Measurements from ENCODE around the gene CRYBG1.
"Not testable (repeated sequence)": the region's sequence is repeated elsewhere in the genome, so short reads cannot be mapped to it uniquely, and the experiment has no call there.

Gene CRYBG1

GRCh38 chr6:106385530-106385929 lies 25.0 kb downstream of the CRYBG1 start:
- no peak overlapping the region for H3K4me3 ChIP-seq
- H3K27ac ChIP-seq, result no peak overlapping the region
- no peak for TF ChIP-seq CTCF (IDR thresholded peaks at IDR 0.05)
- no peak for DNase-seq (ENCODE audit: low spot score)

GRCh38 chr6:106387875-106388274 lies 27.4 kb downstream of the CRYBG1 start:
- no peak overlapping the region for H3K27ac ChIP-seq
- no peak for TF ChIP-seq CTCF (IDR thresholded peaks at IDR 0.05)
- no peak overlapping the region for H3K4me3 ChIP-seq
- no peak for DNase-seq (ENCODE audit: low spot score)

GRCh38 chr6:106390088-106390487 lies 29.6 kb downstream of the CRYBG1 start:
- no peak overlapping the region for H3K27ac ChIP-seq

GRCh38 chr6:106396426-106397220 lies 36.1 kb downstream of the CRYBG1 start:
- DNase-seq (ENCODE audit: low spot score), result no peak

More at GRCh38 chr6:106390088-106390487, 29.6 kb downstream of the CRYBG1 start:
- TF ChIP-seq CTCF (IDR thresholded peaks at IDR 0.05), result no peak
- H3K4me3 ChIP-seq, result no peak overlapping the region
- DNase-seq (ENCODE audit: low spot score), result no peak

GRCh38 chr6:106397431-106397830 lies 36.9 kb downstream of the CRYBG1 start:
- H3K4me3 ChIP-seq, result no peak overlapping the region
- no peak for TF ChIP-seq CTCF (IDR thresholded peaks at IDR 0.05)
- no peak for DNase-seq (ENCODE audit: low spot score)
- no peak overlapping the region for H3K27ac ChIP-seq

More at GRCh38 chr6:106396426-106397220, 36.1 kb downstream of the CRYBG1 start:
- TF ChIP-seq CTCF (IDR thresholded peaks at IDR 0.05), result no peak
- Histone ChIP-seq H3K4me3 (no peak overlapping the region), H3K27ac (no peak overlapping the region)

GRCh38 chr6:106398621-106399020 lies 38.1 kb downstream of the CRYBG1 start:
- H3K4me3 ChIP-seq, result no peak overlapping the region
- no peak overlapping the region for H3K27ac ChIP-seq
- TF ChIP-seq CTCF (IDR thresholded peaks at IDR 0.05), result no peak
- DNase-seq (ENCODE audit: low spot score), result no peak

GRCh38 chr6:106405044-106405443 lies 44.5 kb downstream of the CRYBG1 start:
- not testable (repeated sequence) for DNase-seq (ENCODE audit: low spot score); H3K4me3 ChIP-seq; H3K27ac ChIP-seq

All from coronary artery (tissue), 2 donors.